Uterus (tissue), 4 donors: ENCODE data around the gene PRKCD. TPM values are rescaled to one million over a fixed set of nuclear protein-coding genes. Genes with fewer than 3 reads are reported as not detected.

ENCODE experiments used
- DNase-seq, 2 donors: peaks; one replicate each; pipeline ENCODE4 v3.0.0-alpha.2; 2019 to 2020
- H3K27ac ChIP-seq, 2 donors: fragments of 200-600 bp; sonication (generic); 1 replicate in 1 of 2; 2 replicates in 1 of 2; pipeline ENCODE4 v1.5.1; 2016 to 2018
- H3K27me3 ChIP-seq, 2 donors: fragments of 200-600 bp; sonication (generic); one replicate each; pipeline ENCODE4 v1.5.1; 2018 to 2019; ENCODE audit warnings: control low read depth in 1 of 2
- H3K36me3 ChIP-seq, 2 donors: fragments of 200-600 bp; sonication (generic); one replicate each; pipeline ENCODE4 v1.5.1; 2019; ENCODE audit warnings: control low read depth in 1 of 2
- H3K4me1 ChIP-seq, 2 donors: fragments of 200-600 bp; sonication (generic); one replicate each; pipeline ENCODE4 v1.5.1; 2018 to 2019; ENCODE audit warnings: control low read depth in 1 of 2
- H3K4me3 ChIP-seq, 2 donors: fragments of 200-600 bp; sonication (generic); 1 replicate in 1 of 2; 2 replicates in 1 of 2; pipeline ENCODE4 v1.5.1; 2018 to 2019; ENCODE audit warnings: mild to moderate bottlenecking in 1 of 2
- H3K9me3 ChIP-seq, 2 donors: fragments of 200-600 bp; sonication (generic); one replicate each; pipeline ENCODE4 v1.5.1; 2019; ENCODE audit warnings: control low read depth in 1 of 2
- CTCF ChIP-seq, 4 experiments: fragments of 200-600 bp in 2 of 4; fragments of 450-650 bp in 2 of 4; sonication (generic) in 2 of 4; IDR thresholded peaks; one replicate each; pipeline ENCODE4 v1.5.1; 2016 to 2019; ENCODE audit warnings: antibody characterized with exemption in 4 of 4, mild to moderate bottlenecking in 2 of 4, moderate library complexity in 1 of 4
- POLR2A ChIP-seq, 2 donors: fragments of 450-650 bp; IDR thresholded peaks; one replicate each; pipeline ENCODE4 v1.6.1; 2016; ENCODE audit warnings: antibody characterized with exemption in 2 of 2, mild to moderate bottlenecking in 1 of 2, moderate library complexity in 1 of 2
- intact Hi-C: fragments of 100-400 bp; cut with DNase I; formaldehyde crosslinking; loops from one replicate; pipeline ENCODE4 v1.15.1; 2023; ENCODE audit warnings: low total_unique reads
- total RNA-seq, 4 donors: library from RNA; depleted of rRNA in 3 of 4; stranded (reverse); fragments of >200 nt in 3 of 4; gene quantifications; one replicate each; pipeline versions ENCODE4 v1.1.0 to v1.2.4, GENCODE V29; 2014 to 2023
- donor health status: DM: yes; HTN: yes; CAD: no.

PRKCD gene
- total RNA-seq, 4 donors from 2014 or later, result under 0.01 to 16.8 (median 12.6) TPM

GRCh38 chr3:53156368-53156834 is 4.6 kb upstream of the PRKCD start:
- peaks cover 0 to 4% of the 10 kb centered on the region in 2 donors for H3K4me1 ChIP-seq
- no peaks in the 10 kb centered on the region for H3K36me3 ChIP-seq
- intact Hi-C loops, result no loop called here
- TF ChIP-seq POLR2A (IDR thresholded peaks at IDR 0.05), result no peak
- TF ChIP-seq CTCF (IDR thresholded peaks at IDR 0.05), result no peak
- no peaks in the 10 kb centered on the region for H3K27me3 ChIP-seq
- H3K4me3 ChIP-seq, result no peak overlapping the region
- no peak overlapping the region for H3K27ac ChIP-seq
- H3K9me3 ChIP-seq, result no peaks in the 10 kb centered on the region
- no peak for DNase-seq

GRCh38 chr3:53157974-53158580 is 2.9 kb upstream of the PRKCD start:
- no peaks in the 10 kb centered on the region for H3K36me3 ChIP-seq
- TF ChIP-seq CTCF (IDR thresholded peaks at IDR 0.05) (no peak), POLR2A (IDR thresholded peaks at IDR 0.05) (no peak)
- no peaks in the 10 kb centered on the region for H3K9me3 ChIP-seq
- no peak overlapping the region for H3K27ac ChIP-seq
- no peak for DNase-seq
- peaks cover 0 to 4% of the 10 kb centered on the region in 2 donors for H3K4me1 ChIP-seq
- intact Hi-C loops, result no loop called here
- no peak overlapping the region for H3K4me3 ChIP-seq
- H3K27me3 ChIP-seq, result no peaks in the 10 kb centered on the region

- H3K36me3 ChIP-seq, result no peaks in the 10 kb centered on the region
- H3K4me3 ChIP-seq, result no peak overlapping the region
- intact Hi-C loops, result no loop called here
- no peaks in the 10 kb centered on the region for H3K9me3 ChIP-seq
- DNase-seq, result no peak
- H3K27ac ChIP-seq, result no peak overlapping the region
- H3K27me3 ChIP-seq, result no peaks in the 10 kb centered on the region
- TF ChIP-seq CTCF (IDR thresholded peaks at IDR 0.05) (no peak), POLR2A (IDR thresholded peaks at IDR 0.05) (no peak)
- H3K4me1 ChIP-seq, result peaks cover 0 to 4% of the 10 kb centered on the region in 2 donors
These were observed 2.2 kb upstream of the PRKCD start for GRCh38 chr3:53158765-53159155.

GRCh38 chr3:53159156-53160060 is 1.6 kb upstream of the PRKCD start:
- intact Hi-C loops, result no loop called here
- no peak for TF ChIP-seq CTCF (IDR thresholded peaks at IDR 0.05)
- TF ChIP-seq POLR2A (IDR thresholded peaks at IDR 0.05), result no peak
- Histone ChIP-seq H3K27ac (no peak overlapping the region), H3K36me3 (no peaks in the 10 kb centered on the region), H3K27me3 (no peaks in the 10 kb centered on the region), H3K4me3 (no peak overlapping the region), H3K9me3 (no peaks in the 10 kb centered on the region), H3K4me1 (peaks cover 0 to 4% of the 10 kb centered on the region in 2 donors)
- DNase-seq, result no peak
